IPS-NIHi7 (cell line): ENCODE data around the gene DNAH1.
A peak's percentile ranks its signal among the peaks of the same experiment; 100 is the strongest.

Experiments used
- DNase-seq: peaks from one replicate; pipeline ENCODE4 v3.0.0; 2012; ENCODE audit warnings: mixed read lengths; ENCODE audit errors: extremely low spot score

The DNAH1 gene

GRCh38 chr3:52433996-52434479 lies 117.9 kb downstream of the DNAH1 start:
- DNase-seq = no peak

GRCh38 chr3:52434491-52435115 lies 118.5 kb downstream of the DNAH1 start:
- no peak for DNase-seq

- DNase-seq = no peak
Observed at GRCh38 chr3:52435246-52436101, 119.4 kb downstream of the DNAH1 start.

- no peak for DNase-seq
Observed at GRCh38 chr3:52436500-52437149, 120.5 kb downstream of the DNAH1 start.

- DNase-seq = no peak
Observed at GRCh38 chr3:52437326-52438103, 121.4 kb downstream of the DNAH1 start.

- no peak for DNase-seq
Observed at GRCh38 chr3:52438104-52438376, 121.9 kb downstream of the DNAH1 start.

GRCh38 chr3:52438579-52439425 lies 122.7 kb downstream of the DNAH1 start:
- DNase-seq = no peak

GRCh38 chr3:52439426-52440248 lies 123.5 kb downstream of the DNAH1 start:
- DNase-seq = no peak

- DNase-seq = no peak
Observed at GRCh38 chr3:52440249-52440551, 124.1 kb downstream of the DNAH1 start.

- DNase-seq = no peak
Observed at GRCh38 chr3:52440671-52441070, 124.6 kb downstream of the DNAH1 start.

- no peak for DNase-seq
Observed at GRCh38 chr3:52441091-52441771, 125.1 kb downstream of the DNAH1 start.

GRCh38 chr3:52441772-52442332 lies 125.7 kb downstream of the DNAH1 start:
- DNase-seq = no peak

- no peak for DNase-seq
Observed at GRCh38 chr3:52442409-52443267, 126.5 kb downstream of the DNAH1 start.

- no peak for DNase-seq
Observed at GRCh38 chr3:52443268-52443610, 127.1 kb downstream of the DNAH1 start.

GRCh38 chr3:52443791-52444687 lies 127.9 kb downstream of the DNAH1 start:
- no peak for DNase-seq

- DNase-seq = peak; percentile 90
Observed at GRCh38 chr3:52444860-52445793, 129.0 kb downstream of the DNAH1 start, which contains the start of gene SEMA3G. SEMA3G (minus strand) TSS chr3:52445103; CDS start chr3:52445027, 76 bp downstream.
